HCT116 (cell line): ENCODE data around the gene CTSE. TPM values are rescaled to one million over a fixed set of nuclear protein-coding genes. Genes with fewer than 3 reads are reported as not detected.

Experiments used
- ATAC-seq: fragments of 200-7000 bp; cut with Tn5 transposase; 2 replicates; pipeline ENCODE4 v1.9.1; 2020; ENCODE audit warnings: mild to moderate bottlenecking, moderate library complexity
- BruUV-seq: library from RNA; stranded (reverse); fragments of 400-500 nt; replicated peaks from 2 replicates; lab custom pipeline; 2021; lab: Mats Ljungman, UMichigan
- CTCF ChIA-PET: fragments of 300-600 bp; sonication (Branson Sonifier 250); formaldehyde crosslinking; loops from one replicate; lab custom pipeline; 2021; ENCODE audit warnings: antibody characterized with exemption; lab: Charles Lee
- POLR2A ChIA-PET: fragments of 300-600, 350-600 bp; sonication (Branson Sonifier 250); formaldehyde crosslinking; loops from one replicate; lab custom pipeline; 2021; ENCODE audit warnings: antibody characterized with exemption; lab: Charles Lee
- RAD21 ChIA-PET, 2 experiments: fragments of 300-600 bp; sonication (Branson Sonifier 250); formaldehyde crosslinking; loops; one replicate each; lab custom pipeline; 2023; ENCODE audit warnings: low total read pairs in 2 of 2; ENCODE audit not compliant: uncharacterized antibody in 2 of 2, unreplicated experiment in 2 of 2, low non-redundant PET in 1 of 2; lab: Charles Lee
- DNase-seq: peaks from one replicate; pipeline ENCODE4 v3.0.0-alpha.2; 2010; ENCODE audit warnings: low read depth, low spot score
- H2AFZ ChIP-seq: fragments of 200-600 bp; shearing (Covaris generic), sonication (generic); 2 replicates; pipeline ENCODE4 v1.6.1; 2017; ENCODE audit warnings: low read depth, mixed run types, mixed read lengths, antibody characterized with exemption, low read length; ENCODE audit not compliant: poor library complexity, severe bottlenecking
- H3K27ac ChIP-seq: 2 replicates; pipeline ENCODE4 v1.5.1; 2012; ENCODE audit warnings: low read depth, low read length
- H3K27me3 ChIP-seq: fragments of 200-600 bp; sonication (generic); 2 replicates; pipeline ENCODE4 v1.6.1; 2016; ENCODE audit warnings: mixed run types, low read length, mixed read lengths; ENCODE audit not compliant: insufficient read depth
- H3K36me3 ChIP-seq, 2 experiments: fragments of 200-500 bp in 1 of 2; fragments of 200-600 bp in 1 of 2; sonication (Bioruptor generic) in 1 of 2; sonication (generic) in 1 of 2; 2 replicates each; pipeline versions ENCODE4 v1.5.1 to v1.6.1; 2014 to 2016; ENCODE audit warnings: low read length in 2 of 2, inconsistent platforms in 1 of 2, mixed read lengths in 1 of 2, mixed run types in 1 of 2; ENCODE audit not compliant: insufficient read depth in 2 of 2, control insufficient read depth in 1 of 2
- H3K4me1 ChIP-seq, 2 experiments: fragments of 200-600 bp in 1 of 2; sonication (generic) in 1 of 2; 2 replicates each; pipeline versions ENCODE4 v1.5.1 to v1.6.1; 2012 to 2017; ENCODE audit warnings: low read length in 2 of 2, inconsistent platforms in 1 of 2, mild to moderate bottlenecking in 1 of 2, mixed read lengths in 1 of 2, mixed run types in 1 of 2, moderate library complexity in 1 of 2; ENCODE audit not compliant: insufficient read depth in 2 of 2, control insufficient read depth in 1 of 2
- H3K4me2 ChIP-seq: fragments of 200-600 bp; sonication (generic); 2 replicates; pipeline ENCODE4 v1.6.1; 2017; ENCODE audit warnings: mixed run types, low read length, mixed read lengths
- H3K4me3 ChIP-seq, 2 experiments: fragments of 200-600 bp in 1 of 2; sonication (generic) in 1 of 2; replicated peaks in 1 of 2; 2 replicates each; pipeline ENCODE4 v1.5.1; 2011 to 2016; ENCODE audit warnings: low read length in 2 of 2, control low read depth in 1 of 2, low read depth in 1 of 2, mild to moderate bottlenecking in 1 of 2, mixed read lengths in 1 of 2, mixed run types in 1 of 2
- H3K79me2 ChIP-seq: fragments of 200-600 bp; sonication (generic); 2 replicates; pipeline ENCODE4 v1.6.1; 2017; ENCODE audit warnings: mild to moderate bottlenecking, mixed run types, low read length, moderate library complexity, mixed read lengths; ENCODE audit not compliant: insufficient read depth
- H3K9ac ChIP-seq: fragments of 200-600 bp; sonication (generic); 2 replicates; pipeline ENCODE4 v1.6.1; 2016; ENCODE audit warnings: low read length, mixed read lengths
- H3K9me2 ChIP-seq: fragments of 200-600 bp; sonication (generic), shearing (Covaris generic); 2 replicates; pipeline ENCODE4 v1.6.1; 2017; ENCODE audit warnings: mixed run types, mild to moderate bottlenecking, moderate library complexity; ENCODE audit not compliant: insufficient read depth
- H3K9me3 ChIP-seq, 2 experiments: fragments of 200-500 bp in 1 of 2; fragments of 200-600 bp in 1 of 2; sonication (Bioruptor generic) in 1 of 2; sonication (generic) in 1 of 2; 2 replicates each; pipeline ENCODE4 v1.6.1; 2014 to 2017; ENCODE audit warnings: low read length in 2 of 2, mixed read lengths in 2 of 2, inconsistent platforms in 1 of 2, low read depth in 1 of 2, mild to moderate bottlenecking in 1 of 2, mixed run types in 1 of 2, moderate library complexity in 1 of 2; ENCODE audit not compliant: control insufficient read depth in 1 of 2, insufficient read depth in 1 of 2
- H4K20me1 ChIP-seq: fragments of 200-600 bp; sonication (generic), shearing (Covaris generic); 2 replicates; pipeline ENCODE4 v1.6.1; 2017; ENCODE audit warnings: mixed run types, mild to moderate bottlenecking, moderate library complexity; ENCODE audit not compliant: insufficient read depth
- ATF3 ChIP-seq: IDR thresholded peaks from 2 replicates; pipeline ENCODE4 v1.6.1; 2012
- CBX3 ChIP-seq: IDR thresholded peaks from 2 replicates; pipeline ENCODE4 v1.6.1; 2012; ENCODE audit warnings: low read depth
- CEBPB ChIP-seq: IDR thresholded peaks from 2 replicates; pipeline ENCODE4 v1.6.1; 2012; ENCODE audit warnings: low read depth
- CTCF ChIP-seq, 3 experiments: fragments of 200-600 bp in 1 of 3; sonication (generic) in 1 of 3; IDR thresholded peaks in 2 of 3; conservative IDR thresholded peaks in 1 of 3; 2 replicates each; pipeline ENCODE4 v1.5.1; 2012 to 2017; ENCODE audit warnings: low read depth in 2 of 3, low read length in 2 of 3, antibody characterized with exemption in 1 of 3, borderline replicate concordance in 1 of 3, control low read depth in 1 of 3, mild to moderate bottlenecking in 1 of 3, mixed read lengths in 1 of 3, mixed run types in 1 of 3, moderate library complexity in 1 of 3; ENCODE audit not compliant: insufficient read depth in 1 of 3
- EGR1 ChIP-seq: IDR thresholded peaks from 2 replicates; pipeline ENCODE4 v1.6.1; 2012; ENCODE audit warnings: low read depth
- ELF1 ChIP-seq: IDR thresholded peaks from 2 replicates; pipeline ENCODE4 v1.6.1; 2012; ENCODE audit warnings: low read depth, borderline replicate concordance
- EZH2 ChIP-seq: fragments of 200-600 bp; sonication (generic); IDR thresholded peaks from 2 replicates; pipeline ENCODE4 v1.6.1; 2017; ENCODE audit warnings: antibody characterized with exemption, mixed run types
- EZH2phosphoT487 ChIP-seq: fragments of 200-600 bp; IDR thresholded peaks from 2 replicates; pipeline ENCODE4 v1.6.1; 2018; ENCODE audit warnings: antibody characterized with exemption, borderline replicate concordance
- FOSL1 ChIP-seq: IDR thresholded peaks from 2 replicates; pipeline ENCODE4 v1.6.1; 2012; ENCODE audit warnings: low read depth
- JUND ChIP-seq: IDR thresholded peaks from 2 replicates; pipeline ENCODE4 v1.6.1; 2012
- POLR2A ChIP-seq: IDR thresholded peaks from 2 replicates; pipeline ENCODE4 v1.7.0; 2011; ENCODE audit warnings: borderline replicate concordance; ENCODE audit not compliant: insufficient read depth, insufficient read length; ENCODE audit errors: extremely low read depth
- POLR2AphosphoS5 ChIP-seq: IDR thresholded peaks from 2 replicates; pipeline ENCODE4 v1.6.1; 2011; ENCODE audit warnings: mild to moderate bottlenecking, low read depth, low read length, moderate library complexity
- RAD21 ChIP-seq: IDR thresholded peaks from 2 replicates; pipeline ENCODE4 v1.6.1; 2012; ENCODE audit warnings: low read depth, mild to moderate bottlenecking
- REST ChIP-seq: IDR thresholded peaks from 2 replicates; pipeline ENCODE4 v1.6.1; 2012; ENCODE audit warnings: low read depth
- SIN3A ChIP-seq: IDR thresholded peaks from 2 replicates; pipeline ENCODE4 v1.6.1; 2012; ENCODE audit warnings: low read depth
- SP1 ChIP-seq: IDR thresholded peaks from 2 replicates; pipeline ENCODE4 v1.6.1; 2012; ENCODE audit warnings: low read depth
- SRF ChIP-seq: IDR thresholded peaks from 2 replicates; pipeline ENCODE4 v1.6.1; 2012; ENCODE audit warnings: low read depth
- TCF7L2 ChIP-seq: IDR thresholded peaks from 2 replicates; pipeline ENCODE4 v1.7.0; 2011; ENCODE audit warnings: borderline replicate concordance, inconsistent platforms; ENCODE audit not compliant: insufficient read depth, insufficient read length; ENCODE audit errors: extremely low read depth
- ZBTB33 ChIP-seq: IDR thresholded peaks from 2 replicates; pipeline ENCODE4 v1.6.1; 2011; ENCODE audit warnings: mild to moderate bottlenecking, low read length, moderate library complexity; ENCODE audit not compliant: insufficient replicate concordance; ENCODE audit errors: extremely low read depth
- ZFX ChIP-seq: fragments of 450-650 bp; IDR thresholded peaks from 2 replicates; pipeline ENCODE4 v1.6.1; 2017
- intact Hi-C: fragments of 100-400 bp; cut with micrococcal nuclease; formaldehyde crosslinking; loops from 2 replicates; pipeline ENCODE4 v1.10.0; 2022
- total RNA-seq: library from RNA; stranded (reverse); gene quantifications from one replicate; pipeline ENCODE4 v1.2.1, GENCODE V29; 2021; ENCODE audit not compliant: unreplicated experiment

The CTSE gene
- total RNA-seq, 1 experiment from 2014 or later: 0.12 TPM

GRCh38 chr1:205991237-205991636, 32.5 kb downstream of the CTSE start:
- Histone ChIP-seq H3K9ac (no peak overlapping the region), H2AFZ (peak overlapping the region; percentile 25), H3K27ac (no peak overlapping the region), H3K27me3 (no peaks in the 10 kb centered on the region), H3K4me3 (no peak overlapping the region), H3K9me3 (no peaks in the 10 kb centered on the region), H3K4me2 (peak overlapping the region; percentile 34; the same call in 1 of the 2 replicates), H3K36me3 (no peaks in the 10 kb centered on the region), H3K9me2 (no peaks in the 10 kb centered on the region; the same call in 1 of the 2 replicates), H4K20me1 (no peaks in the 10 kb centered on the region), H3K4me1 (peaks cover 0 to 8% of the 10 kb centered on the region in 2 experiments; a peak in 2 of 4 replicates), H3K79me2 (no peaks in the 10 kb centered on the region)
- ATAC-seq (peak; percentile 23; the same call in 1 of the 2 replicates), DNase-seq (no peak)
- no peak for TF ChIP-seq ZFX
- TF ChIP-seq POLR2A: no peak
- no peak for TF ChIP-seq RAD21
- no peak for TF ChIP-seq TCF7L2
- no peak for TF ChIP-seq SP1
- no peak for TF ChIP-seq ZBTB33
- no peak for TF ChIP-seq CBX3
- no peak for TF ChIP-seq REST
- TF ChIP-seq ATF3: no peak
- TF ChIP-seq SRF: no peak
- TF ChIP-seq POLR2AphosphoS5: no peak
- no peak for TF ChIP-seq EGR1
- TF ChIP-seq CEBPB: no peak
- no peak for TF ChIP-seq FOSL1
- TF ChIP-seq SIN3A: no peak
- no peak for TF ChIP-seq JUND
- TF ChIP-seq EZH2phosphoT487: no peak
- TF ChIP-seq ELF1: no peak
- TF ChIP-seq CTCF (IDR thresholded peaks at IDR 0.05 in 2 of 3, conservative IDR thresholded peaks at IDR 0.05 in 1 of 3; ENCODE audit: borderline replicate concordance in 1 of 3, insufficient read depth in 1 of 3, low read depth in 2 of 3, low read length in 2 of 3): no peak
- TF ChIP-seq EZH2: no peak
- RAD21 ChIA-PET: no interaction called here
- CTCF ChIA-PET: interaction anchor here (1.2 to 2.0 kb wide), 3 partner anchors 9 to 115 kb away, joined by 4 to 7 read pairs (median 4); no protein-coding TSS in a partner anchor
- BruUV-seq: no TSS peak
- intact Hi-C loops: no loop called here
- POLR2A ChIA-PET: no interaction called here
